ENCODE results near the gene STK16. TPM values are rescaled to one million over a fixed set of nuclear protein-coding genes. Genes with fewer than 3 reads are reported as not detected.
"Not testable (repeated sequence)": the region's sequence is repeated elsewhere in the genome, so short reads cannot be mapped to it uniquely, and the experiment has no call there.

Gene STK16
- total RNA-seq, 2 donors from 2014 or later, result 15.8 to 16.5 TPM

GRCh38 chr2:219254590-219255201 lies 9.4 kb downstream of the STK16 start:
- peak; percentile 78 for DNase-seq (ENCODE audit: low spot score)
- intact Hi-C loops (cut with DNase I), result no loop called here

- intact Hi-C loops (cut with DNase I); DNase-seq (ENCODE audit: low spot score): not testable (repeated sequence)
These were observed 13.7 kb downstream of the STK16 start for GRCh38 chr2:219258942-219259341.

GRCh38 chr2:219261024-219261855 lies 16.0 kb downstream of the STK16 start:
- intact Hi-C loops (cut with DNase I), result no loop called here
- DNase-seq (ENCODE audit: low spot score), result no peak

GRCh38 chr2:219266232-219266631 lies 21.0 kb downstream of the STK16 start:
- no peak for DNase-seq (ENCODE audit: low spot score)

GRCh38 chr2:219266886-219267285 lies 21.6 kb downstream of the STK16 start:
- DNase-seq (ENCODE audit: low spot score), result no peak
- intact Hi-C loops (cut with DNase I), result no loop called here

More at GRCh38 chr2:219266232-219266631, 21.0 kb downstream of the STK16 start:
- intact Hi-C loops (cut with DNase I), result no loop called here

GRCh38 chr2:219268294-219268693 lies 23.0 kb downstream of the STK16 start:
- intact Hi-C loops (cut with DNase I), result no loop called here

GRCh38 chr2:219269362-219270054 lies 24.2 kb downstream of the STK16 start:
- intact Hi-C loops (cut with DNase I), result no loop called here
- DNase-seq (ENCODE audit: low spot score), result no peak

More at GRCh38 chr2:219268294-219268693, 23.0 kb downstream of the STK16 start:
- no peak for DNase-seq (ENCODE audit: low spot score)

- intact Hi-C loops (cut with DNase I), result no loop called here
- no peak for DNase-seq (ENCODE audit: low spot score)
These were observed 24.7 kb downstream of the STK16 start for GRCh38 chr2:219270055-219270372.

GRCh38 chr2:219271021-219271420 lies 25.7 kb downstream of the STK16 start:
- no peak for DNase-seq (ENCODE audit: low spot score)
- intact Hi-C loops (cut with DNase I), result no loop called here

- no peak for DNase-seq (ENCODE audit: low spot score)
- intact Hi-C loops (cut with DNase I), result no loop called here
These were observed 27.1 kb downstream of the STK16 start for GRCh38 chr2:219272356-219272755.

- no peak for DNase-seq (ENCODE audit: low spot score)
- intact Hi-C loops (cut with DNase I), result no loop called here
These were observed 27.7 kb downstream of the STK16 start for GRCh38 chr2:219272995-219273394.

- DNase-seq (ENCODE audit: low spot score), result no peak
- intact Hi-C loops (cut with DNase I), result no loop called here
These were observed 28.7 kb downstream of the STK16 start for GRCh38 chr2:219273937-219274336.

GRCh38 chr2:219274361-219274921 lies 29.2 kb downstream of the STK16 start:
- intact Hi-C loops (cut with DNase I), result no loop called here
- DNase-seq (ENCODE audit: low spot score), result no peak

GRCh38 chr2:219277703-219278654 lies 32.7 kb downstream of the STK16 start:
- intact Hi-C loops (cut with DNase I), result loop anchor here in 1 of 2 donors (2.0 kb wide), 1 partner anchor 17 kb away; no protein-coding TSS in a partner anchor
- DNase-seq (ENCODE audit: low spot score), result peak; percentile 90

- DNase-seq (ENCODE audit: low spot score), result no peak
- intact Hi-C loops (cut with DNase I), result loop anchor here in 1 of 2 donors (2.0 kb wide), 1 partner anchor 16 kb away; no protein-coding TSS in a partner anchor
These were observed 33.4 kb downstream of the STK16 start for GRCh38 chr2:219278655-219279150.

GRCh38 chr2:219279151-219279915 lies 34.1 kb downstream of the STK16 start, which contains the start of gene DNAJB2:
Gene DNAJB2, plus strand, starts transcription at chr2:219279366. Its CDS starts 468 bp downstream, at chr2:219279834.
- intact Hi-C loops (cut with DNase I), result loop anchor here in 1 of 2 donors (2.0 kb wide), 1 partner anchor 15 kb away; no protein-coding TSS in a partner anchor
- DNase-seq (ENCODE audit: low spot score), result peak; percentile 100

GRCh38 chr2:219279916-219280516 lies 34.7 kb downstream of the STK16 start:
- intact Hi-C loops (cut with DNase I), result loop anchor here in 1 of 2 donors (2.0 kb wide), 1 partner anchor 15 kb away; no protein-coding TSS in a partner anchor
- peak; percentile 72 for DNase-seq (ENCODE audit: low spot score)

Measured in posterior vena cava (tissue), 2 donors.